ENCODE data around the gene ITGB2.

ITGB2 gene

GRCh38 chr21:44893278-44893556 is 27.5 kb downstream of the ITGB2 start:
- no peaks in the 10 kb centered on the region for H4K20me1 ChIP-seq (ENCODE audit: insufficient read depth, low read length, poor library complexity, severe bottlenecking)
- H3K79me2 ChIP-seq (ENCODE audit: insufficient read depth, low read length), result no peaks in the 10 kb centered on the region
- H3K9me2 ChIP-seq (replicated peaks; ENCODE audit: low read depth, low read length), result no peaks in the 10 kb centered on the region
- H3F3A ChIP-seq (ENCODE audit: low read depth), result no peaks in the 10 kb centered on the region
- TF ChIP-seq CTCF (conservative IDR thresholded peaks at IDR 0.05; ENCODE audit: low read length), result no peak
- no peak for TF ChIP-seq EZH2phosphoT487 (IDR thresholded peaks at IDR 0.05; ENCODE audit: borderline replicate concordance)
- H3K4me3 ChIP-seq (ENCODE audit: low read length, poor library complexity, severe bottlenecking), result no peak overlapping the region
- no peak overlapping the region for H3K4me2 ChIP-seq (ENCODE audit: low read depth, low read length, poor library complexity, severe bottlenecking)
- H3K9me3 ChIP-seq (ENCODE audit: insufficient read depth, low read depth, low read length), result no peaks in the 10 kb centered on the region
- no peak overlapping the region for H3K9ac ChIP-seq (ENCODE audit: low read depth, low read length, poor library complexity, severe bottlenecking)
- peaks cover 5% of the 10 kb centered on the region; the same call in 1 of the 2 replicates for H3K36me3 ChIP-seq (ENCODE audit: insufficient read depth, low read length)
- H3K4me1 ChIP-seq (ENCODE audit: insufficient read depth, low read length, poor library complexity, severe bottlenecking), result no peaks in the 10 kb centered on the region
- H2AFZ ChIP-seq (ENCODE audit: low read length), result no peak overlapping the region
- H3K27me3 ChIP-seq (ENCODE audit: insufficient read depth, low read length, poor library complexity, severe bottlenecking), result no peaks in the 10 kb centered on the region

GRCh38 chr21:44892536-44893277 is 28.0 kb downstream of the ITGB2 start:
- H3K27me3 ChIP-seq (ENCODE audit: insufficient read depth, low read length, poor library complexity, severe bottlenecking), result no peaks in the 10 kb centered on the region
- H3K36me3 ChIP-seq (ENCODE audit: insufficient read depth, low read length), result no peaks in the 10 kb centered on the region; the same call in 1 of the 2 replicates
- H3K4me3 ChIP-seq (ENCODE audit: low read length, poor library complexity, severe bottlenecking), result no peak overlapping the region
- H3K4me1 ChIP-seq (ENCODE audit: insufficient read depth, low read length, poor library complexity, severe bottlenecking), result no peaks in the 10 kb centered on the region
- no peaks in the 10 kb centered on the region for H3K79me2 ChIP-seq (ENCODE audit: insufficient read depth, low read length)
- no peak overlapping the region for H3K9ac ChIP-seq (ENCODE audit: low read depth, low read length, poor library complexity, severe bottlenecking)
- H2AFZ ChIP-seq (ENCODE audit: low read length), result no peak overlapping the region
- no peaks in the 10 kb centered on the region for H3K9me2 ChIP-seq (replicated peaks; ENCODE audit: low read depth, low read length)
- no peaks in the 10 kb centered on the region for H3K9me3 ChIP-seq (ENCODE audit: insufficient read depth, low read depth, low read length)
- TF ChIP-seq CTCF (conservative IDR thresholded peaks at IDR 0.05; ENCODE audit: low read length) (peak; percentile 96), EZH2phosphoT487 (IDR thresholded peaks at IDR 0.05; ENCODE audit: borderline replicate concordance) (no peak)
- no peak overlapping the region for H3K4me2 ChIP-seq (ENCODE audit: low read depth, low read length, poor library complexity, severe bottlenecking)
- H4K20me1 ChIP-seq (ENCODE audit: insufficient read depth, low read length, poor library complexity, severe bottlenecking), result no peaks in the 10 kb centered on the region
- no peaks in the 10 kb centered on the region for H3F3A ChIP-seq (ENCODE audit: low read depth)

- H3K4me3 ChIP-seq (ENCODE audit: low read length, poor library complexity, severe bottlenecking), result no peak overlapping the region
- no peaks in the 10 kb centered on the region for H4K20me1 ChIP-seq (ENCODE audit: insufficient read depth, low read length, poor library complexity, severe bottlenecking)
- H3K27me3 ChIP-seq (ENCODE audit: insufficient read depth, low read length, poor library complexity, severe bottlenecking), result no peaks in the 10 kb centered on the region
- no peaks in the 10 kb centered on the region; the same call in 1 of the 2 replicates for H3K36me3 ChIP-seq (ENCODE audit: insufficient read depth, low read length)
- no peaks in the 10 kb centered on the region for H3K9me3 ChIP-seq (ENCODE audit: insufficient read depth, low read depth, low read length)
- no peaks in the 10 kb centered on the region for H3K9me2 ChIP-seq (replicated peaks; ENCODE audit: low read depth, low read length)
- H3F3A ChIP-seq (ENCODE audit: low read depth), result no peaks in the 10 kb centered on the region
- H3K4me2 ChIP-seq (ENCODE audit: low read depth, low read length, poor library complexity, severe bottlenecking), result no peak overlapping the region
- no peaks in the 10 kb centered on the region for H3K4me1 ChIP-seq (ENCODE audit: insufficient read depth, low read length, poor library complexity, severe bottlenecking)
- H2AFZ ChIP-seq (ENCODE audit: low read length), result no peak overlapping the region
- no peak overlapping the region for H3K9ac ChIP-seq (ENCODE audit: low read depth, low read length, poor library complexity, severe bottlenecking)
- TF ChIP-seq EZH2phosphoT487 (IDR thresholded peaks at IDR 0.05; ENCODE audit: borderline replicate concordance), result no peak
- no peak for TF ChIP-seq CTCF (conservative IDR thresholded peaks at IDR 0.05; ENCODE audit: low read length)
- H3K79me2 ChIP-seq (ENCODE audit: insufficient read depth, low read length), result no peaks in the 10 kb centered on the region
These were observed 28.6 kb downstream of the ITGB2 start for GRCh38 chr21:44892095-44892494.

All from Loucy (cell line).